K562 (cell line): ENCODE data around the gene GABRD. TPM values are rescaled to one million over a fixed set of nuclear protein-coding genes. Genes with fewer than 3 reads are reported as not detected.

Source experiments
- ATAC-seq: fragments of 200-7000 bp; cut with Tn5 transposase; 3 replicates; pipeline ENCODE4 v1.9.1; 2020; ENCODE audit warnings: moderate library complexity
- BruUV-seq: library from RNA; stranded (reverse); fragments of 400-500 nt; replicated peaks from 2 replicates; lab custom pipeline; 2021; lab: Mats Ljungman, UMichigan
- CTCF ChIA-PET: fragments of 300-600 bp; formaldehyde crosslinking; extraction: SDS; loops from one replicate; lab custom pipeline; 2021; ENCODE audit warnings: low intra/inter-chr PET ratio; lab: Yijun Ruan, JAX
- POLR2A ChIA-PET: fragments of 300-600, 350-650 bp; sonication (Branson Sonifier 250); formaldehyde crosslinking; extraction: SDS; loops from one replicate; lab custom pipeline; 2021; ENCODE audit warnings: antibody characterized with exemption, inconsistent platforms; lab: Yijun Ruan, JAX
- DNase-seq, 4 experiments: peaks; one replicate each; pipeline versions ENCODE4 v3.0.0 to v3.0.0-alpha.2; 2011 to 2018; ENCODE audit warnings: low spot score in 3 of 4, mixed read lengths in 3 of 4; ENCODE audit errors: extremely low read depth in 1 of 4
- FAIRE-seq: peaks from 2 replicates; lab custom pipeline; 2011; peaks lifted over from hg19 to GRCh38; lab: Jason Lieb, UNC
- H2AFZ ChIP-seq: 2 replicates; pipeline ENCODE4 v1.6.0; 2011; ENCODE audit warnings: low read depth, low read length, control low read depth, inconsistent platforms
- H3K27ac ChIP-seq: fragments of 200-600 bp; 3 replicates; pipeline ENCODE4 v1.8.0; 2011; ENCODE audit warnings: low read depth, mild to moderate bottlenecking, control low read depth, inconsistent platforms, low read length, moderate library complexity, mixed read lengths; ENCODE audit errors: extremely low read depth
- H3K27me3 ChIP-seq, 2 experiments: fragments of 300-600 bp in 1 of 2; 2 replicates in 1 of 2; 3 replicates in 1 of 2; pipeline versions ENCODE4 v1.6.0 to v1.8.0; 2011; ENCODE audit warnings: inconsistent platforms in 2 of 2, low read length in 2 of 2, mild to moderate bottlenecking in 1 of 2, mixed read lengths in 1 of 2, moderate library complexity in 1 of 2; ENCODE audit not compliant: control insufficient read depth in 2 of 2, insufficient read depth in 2 of 2
- H3K36me3 ChIP-seq: fragments of 300-600 bp; 3 replicates; pipeline ENCODE4 v1.8.0; 2011; ENCODE audit warnings: mild to moderate bottlenecking, low read length, inconsistent platforms; ENCODE audit not compliant: control insufficient read depth, insufficient read depth
- H3K4me1 ChIP-seq, 2 experiments: fragments of 200-600 bp in 1 of 2; replicated peaks in 1 of 2; 2 replicates in 1 of 2; 3 replicates in 1 of 2; pipeline versions ENCODE4 v1.5.1 to v1.8.0; 2011; ENCODE audit warnings: inconsistent platforms in 2 of 2, low read length in 2 of 2, mild to moderate bottlenecking in 1 of 2, mixed read lengths in 1 of 2, moderate library complexity in 1 of 2; ENCODE audit not compliant: control insufficient read depth in 2 of 2, insufficient read depth in 2 of 2
- H3K4me2 ChIP-seq: 2 replicates; pipeline ENCODE4 v1.6.1; 2011; ENCODE audit warnings: low read length, control low read depth, inconsistent platforms, mixed read lengths; ENCODE audit not compliant: insufficient read depth
- H3K4me3 ChIP-seq: fragments of 200-600 bp; sonication (generic), shearing (Covaris generic); 2 replicates; pipeline ENCODE4 v1.5.1; 2016; ENCODE audit warnings: control low read depth, inconsistent platforms
- H3K79me2 ChIP-seq: fragments of 200-600 bp; 3 replicates; pipeline ENCODE4 v1.8.0; 2011; ENCODE audit warnings: low read length, inconsistent platforms; ENCODE audit not compliant: control insufficient read depth, insufficient read depth
- H3K9ac ChIP-seq, 2 experiments: 2 replicates each; pipeline versions ENCODE4 v1.6.0 to v1.6.1; 2011; ENCODE audit warnings: low read depth in 2 of 2, low read length in 2 of 2, control low read depth in 1 of 2, inconsistent platforms in 1 of 2, mild to moderate bottlenecking in 1 of 2, mixed read lengths in 1 of 2; ENCODE audit not compliant: insufficient read depth in 1 of 2
- H3K9me1 ChIP-seq: one replicate; pipeline ENCODE4 v1.6.0; 2011; ENCODE audit warnings: inconsistent platforms, mild to moderate bottlenecking, low read length, moderate library complexity; ENCODE audit not compliant: control insufficient read depth, insufficient read depth
- H3K9me3 ChIP-seq: replicated peaks from 2 replicates; pipeline ENCODE4 v1.5.1; 2011; ENCODE audit warnings: low read depth, low read length, inconsistent platforms; ENCODE audit not compliant: control insufficient read depth, insufficient read depth
- H4K20me1 ChIP-seq: replicated peaks from 2 replicates; pipeline ENCODE4 v1.6.1; 2011; ENCODE audit warnings: low read length, inconsistent platforms, mixed read lengths; ENCODE audit not compliant: control insufficient read depth, insufficient read depth
- BACH1 ChIP-seq: fragments of 200-800 bp; sonication (Bioruptor generic); IDR thresholded peaks from 2 replicates; pipeline ENCODE4 v1.6.1; 2016; ENCODE audit warnings: missing genetic modification characterization, missing compliant biosample characterization
- E2F6 ChIP-seq, 2 experiments: IDR thresholded peaks; 2 replicates each; pipeline ENCODE4 v1.6.1; 2011; ENCODE audit warnings: borderline replicate concordance in 1 of 2, control low read depth in 1 of 2, low read depth in 1 of 2, low read length in 1 of 2, mild to moderate bottlenecking in 1 of 2, mixed read lengths in 1 of 2, moderate library complexity in 1 of 2; ENCODE audit not compliant: insufficient read depth in 1 of 2, insufficient read length in 1 of 2, poor library complexity in 1 of 2, severe bottlenecking in 1 of 2; ENCODE audit errors: extremely low read depth in 1 of 2
- GABPB2 ChIP-seq: fragments of 250-450 bp; sonication (Bioruptor Pico); conservative IDR thresholded peaks from 2 replicates; pipeline ENCODE4 v1.5.1; 2021; ENCODE audit warnings: mild to moderate bottlenecking
- HOXB6 ChIP-seq: fragments of 250-450 bp; sonication (Bioruptor Pico); IDR thresholded peaks from 2 replicates; pipeline ENCODE4 v1.5.1; 2022; ENCODE audit warnings: mild to moderate bottlenecking, borderline replicate concordance
- KDM2B ChIP-seq: fragments of 250-450 bp; sonication (Bioruptor Pico); IDR thresholded peaks from 2 replicates; pipeline ENCODE4 v1.8.0; 2021; ENCODE audit warnings: mild to moderate bottlenecking, moderate library complexity
- MTF1 ChIP-seq: fragments of 250-450 bp; sonication (Bioruptor Pico); IDR thresholded peaks from 2 replicates; pipeline ENCODE4 v1.9.0; 2021; ENCODE audit warnings: moderate library complexity, mild to moderate bottlenecking, inconsistent platforms, borderline replicate concordance
- POLR2AphosphoS2 ChIP-seq: IDR thresholded peaks from 2 replicates; pipeline ENCODE4 v1.6.1; 2012; ENCODE audit warnings: low read length, improper control_type of control experiment
- REST ChIP-seq, 2 experiments: fragments of 450-650 bp; formaldehyde crosslinking in 1 of 2; IDR thresholded peaks; 2 replicates each; pipeline versions ENCODE4 v1.4.0 to v1.6.1; 2014 to 2020; ENCODE audit warnings: mild to moderate bottlenecking in 2 of 2, borderline replicate concordance in 1 of 2, low read depth in 1 of 2
- SRF ChIP-seq, 2 experiments: fragments of 250-450, 450-650 bp in 1 of 2; sonication (Bioruptor Pico) in 1 of 2; sonication (generic) in 1 of 2; formaldehyde crosslinking; IDR thresholded peaks; 2 replicates each; pipeline versions ENCODE4 v1.5.0 to v1.5.1; 2020 to 2022; ENCODE audit warnings: mild to moderate bottlenecking in 1 of 2, missing genetic modification reagents in 1 of 2
- ZNF512 ChIP-seq: IDR thresholded peaks from 2 replicates; pipeline ENCODE4 v1.6.1; 2016; ENCODE audit warnings: missing genetic modification characterization, missing compliant biosample characterization
- ZNF77 ChIP-seq: fragments of 250-450 bp; sonication (Bioruptor Pico); IDR thresholded peaks from 2 replicates; pipeline ENCODE4 v1.5.0; 2020
- WGBS: fragments of 100-300 bp; shearing (Covaris generic); methylation state at CpG from one replicate; pipeline ENCODE4 v1.1.6; 2016; ENCODE audit warnings: low coverage, mixed read lengths; ENCODE audit not compliant: insufficient coverage; ENCODE audit errors: missing lambda C conversion rate; 5-methylcytosine and 5-hydroxymethylcytosine counted together
- in situ Hi-C: fragments of 300-500 bp; cut with MboI; formaldehyde crosslinking; loops from 4 replicates; pipeline ENCODE4 v1.15.0; 2018; ENCODE audit warnings: inconsistent platforms, mixed read lengths
- intact Hi-C: fragments of 100-400 bp; cut with micrococcal nuclease; formaldehyde crosslinking; loops from 2 replicates; pipeline ENCODE4 v1.14.2; 2022
- polyA plus RNA-seq, 8 experiments: library from polyadenylated mRNA; depleted of rRNA in 4 of 8; stranded (reverse) in 5 of 8; unstranded in 3 of 8; fragments of >200 nt; fragmentation: Nextera tagmentation in 2 of 8; fragmentation: Illumina TruSeq in 1 of 8; extraction: Ambion mirVana in 2 of 8; extraction: Trizol in 1 of 8; gene quantifications; 2 replicates each; pipeline versions ENCODE4 v1.2.1 to v1.2.3, GENCODE V29; 2011 to 2014; ENCODE audit warnings: inconsistent platforms in 1 of 8, missing spikeins in 1 of 8
- total RNA-seq, 7 experiments: library from RNA; depleted of rRNA in 6 of 7; stranded (reverse); fragments of >200 nt in 6 of 7; fragmentation: Illumina TruSeq in 2 of 7; extraction: Trizol in 2 of 7; gene quantifications; 2 replicates each; pipeline versions ENCODE4 v1.2.1 to v1.2.3, GENCODE V29; 2011 to 2021; ENCODE audit warnings: low replicate concordance in 1 of 7

GABRD gene
- total and polyA plus RNA-seq, 9 of the 15 experiments (the other 6 are each of a cell fraction or from before 2014, with no cell fraction given), result 0.07 TPM; not detected in 8

GRCh38 chr1:2033165-2033564 is 14.0 kb downstream of the GABRD start:
- Histone ChIP-seq H2AFZ (no peak overlapping the region), H3K27ac (no peak overlapping the region), H3K79me2 (no peaks in the 10 kb centered on the region), H3K36me3 (no peaks in the 10 kb centered on the region), H3K4me3 (no peak overlapping the region), H3K4me2 (no peak overlapping the region), H3K9me3 (no peaks in the 10 kb centered on the region), H3K4me1 (peaks cover 0 to 26% of the 10 kb centered on the region in 2 experiments; a peak in 1 of 5 replicates), H4K20me1 (peaks cover 15% of the 10 kb centered on the region), H3K27me3 (peaks cover 74 to 97% of the 10 kb centered on the region in 2 experiments), H3K9me1 (no peaks in the 10 kb centered on the region), H3K9ac (no peak overlapping the region)
- intact Hi-C loops (no loop called here), in situ Hi-C loops (no loop called here)
- 1% methylated on average over 12 of the region's 13 CpGs for WGBS
- ChIA-PET POLR2A (interaction anchor here (0.8 kb wide), 1 partner anchor 30 kb away, joined by 3 read pairs; the partner anchor contains the start of gene CFAP74), CTCF (no interaction called here)
- ATAC-seq (no peak), FAIRE-seq (no peak), DNase-seq (no peak)
- BruUV-seq, result no TSS peak
- TF ChIP-seq POLR2AphosphoS2 (no peak), GABPB2 (no peak), HOXB6 (CRISPR knock-in tag) (no peak), SRF (CRISPR knock-in tag; IDR thresholded peaks at IDR 0.05) (no peak), BACH1 (tag) (no peak), REST (IDR thresholded peaks at IDR 0.05; ENCODE audit: borderline replicate concordance) (no peak), REST (CRISPR knock-in tag; IDR thresholded peaks at IDR 0.05; ENCODE audit: low read depth) (no peak), KDM2B (CRISPR knock-in tag) (no peak), MTF1 (CRISPR knock-in tag) (no peak), ZNF77 (CRISPR knock-in tag) (no peak), ZNF512 (tag) (no peak), E2F6 (IDR thresholded peaks at IDR 0.05; ENCODE audit: borderline replicate concordance in 1 of 2, extremely low read depth in 1 of 2, insufficient read depth in 1 of 2, insufficient read length in 1 of 2, low read depth in 1 of 2, low read length in 1 of 2, poor library complexity in 1 of 2, severe bottlenecking in 1 of 2) (no peak)
